ENCODE measurements around the gene KREMEN1. TPM values are rescaled to one million over a fixed set of nuclear protein-coding genes. Genes with fewer than 3 reads are reported as not detected.

The KREMEN1 gene
- total RNA-seq, 1 donor from 2014 or later: 23.5 TPM

GRCh38 chr22:29078036-29078868, 5.4 kb downstream of the KREMEN1 start:
- intact Hi-C loops (cut with DNase I): no loop called here
- H3K9me3 ChIP-seq: no peaks in the 10 kb centered on the region
- TF ChIP-seq CTCF (IDR thresholded peaks at IDR 0.05): no peak

DNA sequence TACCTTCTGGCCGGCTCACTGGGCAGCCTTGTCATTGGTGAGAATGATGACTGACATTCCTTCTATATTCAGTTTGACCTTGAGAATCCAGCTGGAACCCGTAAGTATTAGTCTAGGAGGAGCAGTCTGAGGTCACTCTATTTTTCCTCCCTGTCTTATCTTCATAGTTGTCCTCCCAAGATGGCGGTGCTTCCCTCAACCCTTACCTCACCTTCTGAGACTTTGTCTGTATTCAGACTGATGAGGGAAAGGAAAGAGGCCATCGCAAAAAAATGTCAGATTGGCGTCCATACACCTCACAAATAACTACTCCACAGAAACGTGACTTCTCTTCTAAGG, 6.0 kb downstream of the KREMEN1 start:
- peaks cover 51% of the 10 kb centered on the region for H3K4me1 ChIP-seq
- intact Hi-C loops (cut with DNase I): no loop called here
- no peak for TF ChIP-seq CTCF (IDR thresholded peaks at IDR 0.05)

More at GRCh38 chr22:29078036-29078868, 5.4 kb downstream of the KREMEN1 start:
- Histone ChIP-seq H3K27me3 (ENCODE audit: low read depth) (no peaks in the 10 kb centered on the region), H3K27ac (no peak overlapping the region), H3K4me3 (no peak overlapping the region), H3K36me3 (no peaks in the 10 kb centered on the region), H3K4me1 (peaks cover 46% of the 10 kb centered on the region)
- ATAC-seq (no peak), DNase-seq (no peak)

DNA sequence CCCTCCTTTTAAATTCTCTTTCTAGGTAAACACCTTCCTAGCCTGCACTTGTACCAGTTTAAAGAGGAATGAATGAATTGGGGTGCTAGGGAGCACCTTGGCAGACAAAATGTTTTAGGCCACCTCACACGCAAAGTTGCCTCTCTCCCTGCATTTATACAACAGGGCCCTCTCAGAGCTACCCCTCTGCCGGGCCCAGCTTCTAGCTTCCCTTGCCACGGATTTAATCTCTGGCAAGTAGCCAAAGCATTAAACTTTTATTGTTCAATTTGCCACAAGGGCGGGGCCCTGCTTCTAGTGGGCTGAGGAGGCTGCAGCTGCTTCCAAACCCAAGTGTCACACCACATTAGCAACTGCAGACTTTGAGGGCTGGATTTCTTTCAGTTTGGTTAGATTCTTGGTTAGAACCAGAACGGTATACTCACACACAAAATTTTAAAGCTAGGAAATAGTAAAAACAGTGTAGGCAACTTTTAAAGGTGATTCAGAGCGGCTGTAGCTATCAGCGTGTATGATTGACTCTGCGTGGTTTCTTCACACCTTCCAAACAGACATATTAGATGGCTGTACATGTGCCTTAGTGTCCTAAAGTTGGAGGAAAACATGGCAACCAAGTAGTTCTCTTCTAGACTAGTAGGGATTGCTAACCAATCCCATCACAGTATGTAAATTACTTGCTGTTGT, 6.5 kb downstream of the KREMEN1 start:
- ATAC-seq (no peak), DNase-seq (no peak)
- peaks cover 51% of the 10 kb centered on the region for H3K4me1 ChIP-seq

More for the DNA sequence above, 6.0 kb downstream of the KREMEN1 start:
- Histone ChIP-seq H3K27ac (peak overlapping the region; percentile 49), H3K27me3 (ENCODE audit: low read depth) (no peaks in the 10 kb centered on the region), H3K36me3 (no peaks in the 10 kb centered on the region), H3K9me3 (no peaks in the 10 kb centered on the region), H3K4me3 (no peak overlapping the region)
- ATAC-seq: no peak
- no peak for DNase-seq

DNA sequence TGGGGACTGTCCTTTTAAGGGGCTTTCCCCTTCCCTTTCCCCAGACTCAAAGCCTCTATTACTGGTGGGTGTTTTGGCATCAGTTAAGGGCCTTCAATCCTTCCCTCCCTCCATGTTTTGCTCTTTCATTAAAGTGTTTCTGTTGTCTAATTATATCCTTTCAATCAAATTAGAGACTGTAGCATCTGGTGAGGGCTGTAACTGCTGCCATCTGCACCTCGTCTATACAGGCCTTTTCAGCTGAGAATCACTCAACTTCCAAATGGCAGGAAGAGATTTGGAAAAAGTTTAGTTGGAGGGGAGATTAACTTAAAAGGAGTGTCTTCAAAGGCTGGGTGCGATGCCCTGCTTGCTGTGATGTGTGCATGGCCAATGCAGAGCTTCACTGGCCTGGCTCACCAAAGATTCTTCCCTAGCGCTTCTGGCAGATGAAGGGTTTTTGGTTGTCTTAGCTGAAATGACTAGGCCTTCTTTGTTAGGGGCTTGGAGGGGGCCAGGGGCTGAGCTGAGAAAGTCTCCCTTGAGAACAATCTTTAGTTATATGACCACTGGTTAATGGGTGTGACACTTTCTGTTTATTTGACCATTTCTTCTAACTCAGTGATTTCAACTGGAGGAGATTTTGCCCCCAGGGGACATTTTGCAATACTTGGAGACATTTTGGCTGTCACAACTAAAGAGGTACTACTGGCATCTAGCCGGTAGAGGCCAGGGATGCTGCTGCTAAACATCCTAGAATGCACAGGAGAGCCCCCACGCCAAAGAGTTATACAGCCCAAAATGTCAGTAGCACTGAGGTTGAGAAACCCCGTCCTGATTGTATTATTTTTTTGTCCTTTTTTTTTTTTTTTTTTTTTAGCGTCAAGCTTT, 7.5 kb downstream of the KREMEN1 start:
- no peak for ATAC-seq

More for the DNA sequence above, 6.5 kb downstream of the KREMEN1 start:
- Histone ChIP-seq H3K4me3 (no peak overlapping the region), H3K9me3 (no peaks in the 10 kb centered on the region), H3K36me3 (no peaks in the 10 kb centered on the region), H3K27ac (peak overlapping the region; percentile 49), H3K27me3 (ENCODE audit: low read depth) (no peaks in the 10 kb centered on the region)
- no peak for TF ChIP-seq CTCF (IDR thresholded peaks at IDR 0.05)
- intact Hi-C loops (cut with DNase I): no loop called here

More for the DNA sequence above, 7.5 kb downstream of the KREMEN1 start:
- Histone ChIP-seq H3K27me3 (ENCODE audit: low read depth) (no peaks in the 10 kb centered on the region), H3K4me1 (peaks cover 50% of the 10 kb centered on the region), H3K9me3 (no peaks in the 10 kb centered on the region), H3K27ac (no peak overlapping the region), H3K36me3 (no peaks in the 10 kb centered on the region), H3K4me3 (no peak overlapping the region)
- TF ChIP-seq CTCF (IDR thresholded peaks at IDR 0.05): no peak
- intact Hi-C loops (cut with DNase I): no loop called here
- DNase-seq: no peak
